GM21619 (cell line): Measurements from ENCODE around the gene MYLK4.

ENCODE experiments used
- ATAC-seq: cut with Tn5 transposase; IDR thresholded peaks from one replicate; pipeline ENCODE4 v1.9.1; 2021; ENCODE audit not compliant: unreplicated experiment

The MYLK4 gene

DNA sequence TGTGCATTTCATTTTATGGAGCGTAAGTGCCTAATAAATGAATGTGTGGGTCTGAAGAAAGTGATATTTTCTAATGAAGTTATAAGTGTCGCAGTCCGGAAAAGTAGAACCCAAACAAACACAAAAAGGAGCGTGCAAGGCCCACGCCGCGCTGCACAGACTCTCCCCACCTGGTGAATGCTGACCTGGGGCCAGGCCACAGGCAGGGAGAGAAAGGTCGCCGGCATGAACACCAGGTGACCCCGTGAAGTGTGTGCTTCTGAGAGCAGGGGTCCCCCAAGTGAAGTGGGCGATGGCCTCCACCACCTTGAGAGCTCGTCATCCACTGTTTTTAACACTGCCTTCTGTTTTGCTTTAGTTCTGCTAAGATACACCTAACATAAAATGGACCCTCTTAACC lies 114.8 kb downstream of the MYLK4 start:
- no peak for ATAC-seq

DNA sequence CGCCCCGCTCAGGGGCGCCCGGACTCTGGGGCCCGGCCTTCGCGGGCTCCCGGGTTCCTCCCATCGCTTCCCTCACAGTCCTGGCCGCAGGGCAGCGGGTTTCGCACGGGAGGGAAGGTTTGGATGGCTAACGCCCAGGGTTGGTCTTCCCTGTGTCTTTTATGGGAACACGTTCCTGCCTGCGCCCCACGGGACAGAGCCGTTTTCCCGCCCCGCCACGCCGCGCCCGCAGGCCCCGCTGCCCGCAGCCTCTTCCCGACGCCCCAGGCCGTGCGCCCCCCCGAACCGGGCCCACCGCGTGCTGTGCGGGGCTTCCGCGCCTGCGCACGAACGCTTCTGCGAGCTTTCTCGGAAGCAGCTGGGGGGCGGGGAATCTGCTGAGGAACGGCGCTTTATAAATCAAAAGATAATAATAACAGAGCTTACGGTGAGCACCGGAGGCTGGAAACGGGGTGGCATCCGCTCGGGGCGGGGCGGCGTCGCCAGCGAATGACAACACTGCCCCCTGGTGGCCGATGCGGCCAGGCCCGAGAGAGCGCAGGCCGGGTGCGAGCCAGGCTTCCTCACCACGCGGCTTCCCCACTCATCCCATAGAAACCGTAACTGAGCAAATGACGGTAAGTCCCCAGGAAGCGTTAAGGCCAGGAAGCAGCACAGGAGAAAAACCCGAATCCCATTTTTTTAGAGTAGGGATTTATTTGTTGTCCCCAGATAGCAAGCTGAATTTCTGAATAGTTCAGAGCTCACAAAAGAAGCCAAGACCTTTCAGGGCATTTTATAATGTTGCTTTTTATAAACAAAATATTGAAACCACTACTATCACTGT lies 116.4 kb downstream of the MYLK4 start:
- peak; percentile 84 for ATAC-seq

DNA sequence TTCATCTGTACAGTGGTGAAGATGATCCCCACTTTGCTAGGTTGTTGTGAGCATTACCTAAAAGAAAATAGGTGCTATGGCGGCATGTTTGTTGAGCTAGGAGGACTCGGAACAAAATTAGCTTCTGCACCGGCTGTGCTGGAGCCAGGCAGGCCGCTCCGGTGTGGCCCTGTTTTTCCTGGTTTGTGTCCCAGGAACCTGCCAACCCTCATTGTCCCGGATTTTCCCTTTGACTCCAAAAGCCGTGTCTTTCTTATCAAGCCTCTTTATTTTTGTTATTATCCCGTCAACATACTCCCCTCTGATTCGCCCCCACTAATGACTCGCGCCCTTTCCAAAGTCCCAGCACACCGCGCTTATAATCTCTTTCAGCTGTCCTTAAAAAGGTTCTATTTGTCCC lies 117.0 kb downstream of the MYLK4 start:
- ATAC-seq: no peak

DNA sequence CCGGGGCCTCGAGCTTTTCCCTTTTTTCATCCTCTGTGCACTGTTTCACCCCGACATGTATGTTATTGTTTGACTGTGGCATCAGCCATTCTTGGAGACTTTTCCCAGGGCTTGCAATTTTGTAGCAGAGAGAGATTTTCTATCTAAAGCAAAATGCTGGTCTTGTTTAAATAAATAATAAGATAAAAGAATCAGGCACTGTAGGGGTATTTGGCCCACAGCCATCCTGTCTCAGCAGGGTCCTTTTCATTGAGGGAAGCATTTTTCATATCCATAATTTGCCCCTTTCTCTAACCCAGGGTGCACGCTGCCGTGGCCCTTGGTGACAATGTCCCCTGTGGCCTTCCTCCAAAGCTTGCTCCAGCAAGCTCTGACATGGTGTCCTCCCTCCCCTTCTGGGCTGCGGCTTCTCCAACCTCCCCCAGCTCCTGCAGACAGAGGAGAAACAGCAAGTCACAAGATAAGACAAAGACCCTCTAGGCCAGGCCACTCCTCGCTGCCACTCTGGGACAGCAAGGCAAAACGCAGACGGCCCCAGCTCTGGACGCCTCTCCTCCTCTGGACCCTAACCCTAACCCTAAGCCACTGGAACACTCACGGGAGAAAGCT lies 117.6 kb downstream of the MYLK4 start:
- no peak for ATAC-seq

DNA sequence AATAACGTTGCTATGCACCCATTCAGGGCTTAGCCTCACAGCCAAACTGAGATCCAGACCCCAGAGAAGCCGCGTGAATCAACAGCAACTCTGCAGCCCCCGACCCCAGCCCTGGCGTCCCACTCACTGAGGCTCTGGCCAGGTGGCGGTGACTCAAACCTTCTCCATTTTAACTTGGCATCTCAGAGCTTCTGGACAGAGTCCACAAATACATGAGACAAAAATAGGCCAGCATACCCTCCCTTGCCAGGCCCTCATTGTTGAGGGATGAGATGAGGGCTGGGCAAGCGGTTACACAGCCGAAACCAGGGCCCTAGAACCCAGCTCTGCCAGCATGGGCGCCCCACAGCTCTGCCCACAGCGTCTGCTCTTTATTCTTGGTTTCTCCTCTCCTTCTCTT lies 118.4 kb downstream of the MYLK4 start:
- no peak for ATAC-seq

DNA sequence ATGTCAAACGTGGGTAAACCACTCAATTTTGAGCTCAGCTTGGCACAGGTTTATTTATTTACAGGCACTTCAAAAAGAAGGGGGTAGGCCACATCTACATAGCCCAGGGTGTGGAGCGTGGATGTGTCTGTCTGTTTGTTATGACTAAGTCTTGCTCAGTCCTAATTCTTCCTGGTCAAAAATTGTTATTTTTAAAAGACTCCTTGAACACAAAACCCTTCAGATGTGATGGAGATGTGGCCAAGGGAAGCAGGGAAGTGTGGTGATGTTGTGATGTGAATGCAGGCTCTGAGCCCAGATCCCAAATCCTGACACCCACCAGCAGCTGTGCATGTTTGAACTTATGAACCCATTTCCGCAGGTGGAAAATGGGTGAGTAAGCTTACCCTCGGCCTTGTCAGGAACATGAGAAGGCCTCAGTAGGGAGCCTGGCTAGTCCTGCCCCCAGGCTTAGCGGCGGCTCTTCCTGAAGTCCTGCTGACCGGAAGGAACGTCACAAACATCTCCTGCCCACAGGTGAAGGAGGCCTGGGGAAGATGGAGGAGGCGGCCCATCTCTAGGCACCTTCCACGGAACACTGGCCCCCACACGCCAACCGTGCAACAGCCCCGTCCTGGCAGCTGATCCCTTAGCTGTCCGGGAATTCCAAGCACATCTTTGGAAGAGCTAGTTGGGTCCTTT lies 119.7 kb downstream of the MYLK4 start:
- no peak for ATAC-seq

DNA sequence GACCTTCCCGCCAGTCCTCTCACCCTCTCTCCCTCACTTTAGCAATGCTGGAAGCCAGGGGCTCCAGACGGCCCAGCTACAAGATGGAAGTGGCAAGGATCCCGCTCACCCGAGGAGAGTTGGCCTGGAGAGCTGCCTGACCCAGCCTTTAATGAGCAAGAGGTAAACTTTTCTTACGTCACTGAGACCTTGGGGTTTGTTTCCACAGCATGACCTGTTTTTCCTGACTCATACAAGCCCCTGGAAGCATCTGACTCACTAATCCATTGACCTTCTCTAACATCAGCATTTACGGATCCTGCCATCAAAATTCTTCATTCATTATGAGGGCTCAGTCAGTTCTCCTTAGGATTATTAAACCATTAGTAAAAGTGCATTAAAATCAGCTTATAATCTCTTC lies 120.4 kb downstream of the MYLK4 start:
- no peak for ATAC-seq

DNA sequence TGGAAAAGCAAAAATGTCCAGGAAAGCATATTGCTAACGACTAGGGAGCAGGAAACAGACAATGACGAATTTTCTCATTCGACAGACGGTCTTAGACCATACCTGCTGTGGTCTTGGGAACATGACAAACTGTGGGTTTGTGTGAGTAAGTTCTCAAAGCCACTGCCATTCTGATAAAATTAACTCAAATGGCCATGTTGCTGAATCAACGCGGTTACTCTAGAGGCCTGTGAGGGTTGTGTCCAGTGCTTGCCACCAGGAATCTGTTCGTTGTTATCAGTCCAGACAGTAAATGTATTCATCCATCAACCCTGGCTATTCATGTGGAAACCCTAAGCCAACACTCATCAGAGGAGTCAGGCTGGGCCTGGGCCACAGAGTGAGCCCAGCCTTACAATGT lies 124.3 kb downstream of the MYLK4 start:
- ATAC-seq: no peak

DNA sequence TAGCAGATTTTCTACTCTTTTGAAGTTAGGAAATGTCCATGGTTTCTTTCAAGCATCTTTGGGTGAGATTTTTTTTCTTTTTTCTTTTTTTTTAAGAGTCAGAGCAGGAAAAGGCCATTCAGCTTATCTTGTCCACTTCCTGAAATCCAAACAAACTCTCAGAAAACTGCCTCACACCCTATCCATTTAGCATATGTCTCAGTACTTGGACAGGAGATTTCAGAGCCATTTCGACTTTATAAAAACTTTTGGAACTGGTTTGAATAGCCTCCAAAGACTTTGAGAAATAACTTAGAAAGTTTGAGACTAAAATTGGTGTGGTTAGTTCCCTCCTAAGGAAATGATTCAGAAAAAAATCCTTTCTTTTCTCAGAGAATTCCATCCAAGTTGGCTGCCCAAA lies 125.1 kb downstream of the MYLK4 start:
- ATAC-seq: no peak

DNA sequence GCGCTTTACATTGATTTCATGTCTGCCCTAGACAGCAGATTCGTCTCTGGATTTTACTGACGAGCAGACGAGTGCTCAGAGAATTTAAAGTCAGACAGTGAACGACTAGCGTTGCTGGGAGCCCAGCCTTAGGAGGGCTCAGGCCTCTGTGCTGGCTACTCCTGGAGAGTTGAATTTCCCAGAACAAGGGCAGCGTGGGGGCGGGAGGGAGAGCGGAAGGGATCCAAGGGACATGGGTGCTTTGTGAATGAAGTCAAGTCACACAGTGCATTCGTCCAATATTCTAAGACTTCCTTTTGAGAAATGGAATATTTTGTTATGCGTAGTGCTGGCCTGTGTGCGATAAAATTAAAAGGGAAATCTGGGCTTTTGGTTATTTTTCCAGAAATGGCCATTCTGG lies 126.5 kb downstream of the MYLK4 start:
- no peak for ATAC-seq

DNA sequence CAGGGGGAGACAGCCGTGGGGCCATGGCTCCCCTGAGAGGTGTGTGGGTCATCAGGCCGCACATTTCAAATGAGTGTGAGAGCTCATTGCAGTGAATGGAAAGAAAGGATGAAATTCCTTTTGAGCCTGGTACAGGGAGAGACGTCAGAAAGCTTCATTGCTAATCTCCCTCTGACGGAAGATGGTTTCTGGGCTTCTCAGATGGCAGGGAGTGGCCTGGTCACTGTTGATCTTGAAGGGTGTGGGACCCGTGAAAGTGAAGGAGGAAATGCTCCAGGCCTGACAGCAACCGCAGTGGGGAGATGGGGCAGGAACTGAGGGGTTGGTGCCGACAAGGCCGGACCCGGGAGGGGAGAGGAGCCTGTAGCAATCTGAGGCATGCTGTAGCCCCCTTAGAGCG lies 127.4 kb downstream of the MYLK4 start:
- ATAC-seq: no peak

DNA sequence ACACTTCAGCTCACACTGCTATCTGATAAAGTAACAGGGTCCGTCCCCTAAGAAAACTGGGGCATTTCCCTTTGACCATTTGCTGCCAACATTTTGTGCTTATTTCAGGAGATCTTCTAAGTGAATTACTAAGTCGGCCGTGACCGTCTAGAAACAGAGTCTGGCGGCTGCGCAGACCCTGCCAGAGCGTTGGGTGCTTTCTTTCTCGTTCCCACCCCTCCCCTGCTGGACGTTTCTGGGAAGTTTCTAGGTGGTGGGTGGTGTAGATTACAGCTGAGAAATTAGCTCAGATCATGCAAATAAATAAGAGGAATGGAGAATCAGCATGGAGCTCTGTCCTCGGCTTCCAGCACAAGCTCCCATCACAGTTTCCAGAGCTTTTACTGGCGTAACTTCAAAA lies 128.1 kb downstream of the MYLK4 start:
- ATAC-seq: no peak

DNA sequence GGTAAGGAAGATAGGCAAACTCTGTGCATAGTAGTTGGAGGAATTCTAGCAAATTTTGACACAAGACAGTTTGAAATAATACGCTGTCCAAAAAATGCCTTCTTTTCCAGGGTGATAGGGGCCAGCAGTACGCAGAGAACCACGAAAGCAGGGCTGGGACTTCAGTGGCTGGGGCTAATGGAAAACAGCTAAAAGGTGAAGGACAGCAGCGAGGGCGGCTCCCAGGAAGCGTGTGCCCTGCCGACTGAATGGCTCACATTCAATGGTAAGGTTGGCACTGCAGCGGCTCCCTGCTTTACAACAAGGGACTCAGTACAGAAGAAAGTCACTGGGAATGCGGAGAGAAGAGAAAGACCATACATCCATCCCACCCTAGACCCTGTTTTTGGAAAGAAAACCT lies 131.1 kb downstream of the MYLK4 start:
- ATAC-seq: no peak

DNA sequence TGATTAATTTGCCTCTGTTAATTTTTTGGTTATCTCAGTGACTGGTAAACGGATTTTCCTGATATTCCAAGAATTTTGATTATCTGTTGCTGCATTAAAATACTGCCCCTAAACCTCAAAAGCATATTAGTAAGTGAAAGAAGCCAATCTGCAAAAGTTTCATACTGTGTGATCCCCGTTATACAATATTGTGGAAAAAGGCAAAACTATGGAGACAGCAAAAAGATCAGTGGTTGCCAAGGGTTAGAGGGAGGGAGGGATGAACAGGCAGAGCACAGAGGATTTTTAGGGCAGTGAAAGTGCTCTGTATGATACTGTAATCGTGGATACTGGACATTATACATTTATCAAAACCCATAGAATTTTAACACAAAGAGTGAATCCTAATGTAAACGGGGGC lies 133.0 kb downstream of the MYLK4 start:
- ATAC-seq: no peak

DNA sequence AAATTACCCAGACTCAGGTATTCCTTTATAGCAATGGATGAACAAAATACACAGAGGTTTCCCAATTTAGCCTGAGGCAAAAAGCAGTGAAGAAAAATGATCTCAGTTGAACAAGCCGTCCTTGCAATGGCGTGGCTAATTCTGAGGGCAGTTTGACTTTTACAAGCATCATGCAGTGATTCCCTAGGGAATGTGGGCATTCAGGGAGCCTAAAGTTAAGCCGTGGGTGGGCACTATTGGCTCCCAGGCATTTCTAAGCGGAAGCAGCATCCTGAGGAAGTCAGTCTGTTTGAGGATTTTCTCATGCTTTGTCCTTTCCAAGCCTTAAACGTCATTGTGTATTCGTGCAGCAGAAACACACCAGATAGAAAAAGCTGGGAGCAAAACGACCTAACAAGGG lies 133.9 kb downstream of the MYLK4 start:
- no peak for ATAC-seq

DNA sequence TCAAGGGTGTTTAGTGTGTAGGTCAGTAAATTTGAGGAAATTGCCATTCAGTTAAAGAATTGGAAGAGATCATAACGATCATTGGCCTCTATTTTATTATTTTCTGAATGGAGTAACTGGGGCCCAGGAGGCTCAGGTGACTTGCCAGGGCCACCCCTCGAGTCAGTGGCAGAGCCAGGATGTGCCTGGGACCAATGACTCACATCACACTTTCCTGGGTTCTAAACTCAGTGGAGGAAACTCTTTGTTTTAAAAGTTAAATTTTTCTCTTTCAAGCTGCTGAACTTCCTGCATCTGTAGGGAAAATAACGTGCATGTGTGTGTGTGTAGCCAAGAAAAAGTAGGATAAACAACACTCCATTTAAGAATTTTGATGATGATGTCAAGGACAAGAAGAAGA lies 135.5 kb downstream of the MYLK4 start:
- no peak for ATAC-seq

DNA sequence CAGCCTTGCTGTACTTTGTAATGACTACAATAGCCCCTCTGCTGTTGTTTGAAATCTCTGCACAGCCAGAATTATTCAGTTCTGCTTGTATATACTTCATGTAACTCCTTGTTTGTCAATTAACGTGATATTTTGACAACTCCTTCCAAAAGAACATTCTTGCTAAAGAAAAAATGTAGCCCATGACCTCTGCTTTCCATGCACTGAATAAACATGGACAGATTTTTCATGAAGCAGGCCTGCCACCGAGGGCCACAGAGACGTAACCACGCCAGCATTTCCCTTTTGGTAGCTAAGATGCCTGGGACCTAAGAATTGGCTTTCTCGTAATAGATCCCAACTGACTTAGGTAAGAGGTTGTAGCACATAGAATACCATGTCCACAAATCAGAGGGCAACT lies 135.9 kb downstream of the MYLK4 start:
- ATAC-seq: no peak

DNA sequence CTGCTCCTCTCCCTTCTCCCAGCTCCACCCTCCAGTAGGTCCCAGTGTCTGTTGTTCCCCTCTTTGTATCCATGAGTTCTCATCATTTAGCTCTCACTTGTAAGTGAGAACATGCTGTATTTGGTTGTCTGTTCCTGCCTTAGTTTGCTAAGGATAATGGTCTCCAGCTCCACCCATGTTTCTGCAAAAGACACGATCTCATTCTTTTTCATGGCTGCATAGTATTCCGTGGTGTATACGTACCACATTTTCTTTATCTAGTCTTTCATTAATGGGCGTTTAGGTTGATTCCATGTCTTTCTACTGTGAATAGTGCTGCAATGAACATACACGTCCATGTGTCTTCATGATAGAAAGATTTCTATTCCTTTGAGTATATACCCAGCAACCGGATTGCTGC lies 136.6 kb downstream of the MYLK4 start:
- ATAC-seq: no peak
